ENCODE measurements around the gene PRM2. TPM values are rescaled to one million over a fixed set of nuclear protein-coding genes. Genes with fewer than 3 reads are reported as not detected.

PRM2 gene
- total RNA-seq, 1 experiment from 2014 or later, result not detected

DNA sequence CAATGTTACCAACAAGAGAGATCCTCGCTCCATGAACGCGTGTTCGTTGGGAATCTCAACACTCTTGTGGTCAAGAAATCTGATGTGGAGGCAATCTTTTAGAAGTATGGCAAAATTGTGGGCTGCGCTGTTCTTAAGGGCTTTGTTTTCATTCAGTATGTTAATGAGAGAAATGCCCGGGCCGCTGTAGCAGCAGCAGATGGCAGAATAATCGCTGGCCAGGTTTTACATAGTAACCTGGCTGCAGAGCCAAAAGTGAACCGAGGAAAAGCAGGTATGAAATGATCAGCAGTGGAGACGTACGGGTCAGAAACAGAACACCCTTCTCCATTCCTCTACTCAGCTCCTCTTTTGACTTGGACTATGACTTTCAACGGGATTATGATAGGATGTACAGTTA, 33.6 kb downstream of the PRM2 start:
- H2AFZ ChIP-seq (ENCODE audit: low read length), result no peak overlapping the region
- H3K14ac ChIP-seq (ENCODE audit: insufficient read depth, low read length), result no peak overlapping the region
- H4K5ac ChIP-seq (ENCODE audit: insufficient read length, low read depth, low read length), result no peak overlapping the region
- H2BK120ac ChIP-seq (ENCODE audit: low read depth, low read length, poor library complexity, severe bottlenecking), result no peak overlapping the region
- no peak overlapping the region for H2BK5ac ChIP-seq (ENCODE audit: insufficient read length, low read length)
- H3K27me3 Mint-ChIP-seq (ENCODE audit: low read depth), result peaks cover 1% of the 10 kb centered on the region; the same call in 1 of the 2 replicates
- H3K79me1 ChIP-seq (ENCODE audit: insufficient read depth, low read depth, low read length, poor library complexity, severe bottlenecking), result no peaks in the 10 kb centered on the region
- H3K56ac ChIP-seq (ENCODE audit: insufficient read length, low read depth, low read length), result no peak overlapping the region
- no peaks in the 10 kb centered on the region for H3K9me3 ChIP-seq (ENCODE audit: control insufficient read depth, low read depth, low read length)
- no peak overlapping the region for H2BK15ac ChIP-seq (ENCODE audit: low read depth, low read length)
- DNase-seq, result no peak
- H2BK12ac ChIP-seq (ENCODE audit: insufficient read length, low read depth, low read length), result no peak overlapping the region
- H3K79me2 ChIP-seq (ENCODE audit: insufficient read depth, low read length), result no peaks in the 10 kb centered on the region
- H3K27me3 ChIP-seq (ENCODE audit: insufficient read depth, low read length), result no peaks in the 10 kb centered on the region
- H2AK5ac ChIP-seq (ENCODE audit: insufficient read length, low read length), result no peak overlapping the region
- no peak overlapping the region for H2BK20ac ChIP-seq (ENCODE audit: low read depth, low read length, poor library complexity, severe bottlenecking)
- no peaks in the 10 kb centered on the region; a peak in 1 of 7 replicates for H3K36me3 Mint-ChIP-seq (ENCODE audit: insufficient read depth in 1 of 3, low read depth in 3 of 3)
- no peak overlapping the region for H3K4me2 ChIP-seq (ENCODE audit: insufficient read depth, insufficient read length, low read length)
- H3T11ph ChIP-seq (ENCODE audit: low read length), result no peak overlapping the region
- H4K8ac ChIP-seq (replicated peaks; ENCODE audit: insufficient read length, low read depth, low read length), result no peak overlapping the region
- H3K9me3 Mint-ChIP-seq, result no peaks in the 10 kb centered on the region
- H3K27ac Mint-ChIP-seq, result no peak overlapping the region
- H3K4me1 ChIP-seq (ENCODE audit: insufficient read depth, low read length), result no peaks in the 10 kb centered on the region
- H3K4ac ChIP-seq (ENCODE audit: low read depth, low read length), result no peak overlapping the region
- peaks cover 4 to 5% of the 10 kb centered on the region in 2 experiments; a peak in 2 of 4 replicates for H3K4me1 Mint-ChIP-seq
- no peaks in the 10 kb centered on the region for H4K20me1 ChIP-seq (ENCODE audit: control insufficient read depth, insufficient read depth, insufficient read length)
- no peak overlapping the region for H3K4me3 Mint-ChIP-seq
- no CpG with 5 or more reads among the region's 12 CpGs for WGBS (ENCODE audit: extremely low coverage, insufficient read length, low lambda C conversion rate)
- H3K9ac ChIP-seq (ENCODE audit: extremely low read depth, insufficient read length, low read length), result no peak overlapping the region
- no peak overlapping the region for H3K27ac ChIP-seq (ENCODE audit: insufficient read length, low read depth, low read length)
- H3K23me2 ChIP-seq (ENCODE audit: insufficient read length, low read depth, low read length, poor library complexity, severe bottlenecking), result no peaks in the 10 kb centered on the region
- H3K18ac ChIP-seq (ENCODE audit: insufficient read length, low read depth, low read length), result no peak overlapping the region
- TF ChIP-seq, protein P1, sequence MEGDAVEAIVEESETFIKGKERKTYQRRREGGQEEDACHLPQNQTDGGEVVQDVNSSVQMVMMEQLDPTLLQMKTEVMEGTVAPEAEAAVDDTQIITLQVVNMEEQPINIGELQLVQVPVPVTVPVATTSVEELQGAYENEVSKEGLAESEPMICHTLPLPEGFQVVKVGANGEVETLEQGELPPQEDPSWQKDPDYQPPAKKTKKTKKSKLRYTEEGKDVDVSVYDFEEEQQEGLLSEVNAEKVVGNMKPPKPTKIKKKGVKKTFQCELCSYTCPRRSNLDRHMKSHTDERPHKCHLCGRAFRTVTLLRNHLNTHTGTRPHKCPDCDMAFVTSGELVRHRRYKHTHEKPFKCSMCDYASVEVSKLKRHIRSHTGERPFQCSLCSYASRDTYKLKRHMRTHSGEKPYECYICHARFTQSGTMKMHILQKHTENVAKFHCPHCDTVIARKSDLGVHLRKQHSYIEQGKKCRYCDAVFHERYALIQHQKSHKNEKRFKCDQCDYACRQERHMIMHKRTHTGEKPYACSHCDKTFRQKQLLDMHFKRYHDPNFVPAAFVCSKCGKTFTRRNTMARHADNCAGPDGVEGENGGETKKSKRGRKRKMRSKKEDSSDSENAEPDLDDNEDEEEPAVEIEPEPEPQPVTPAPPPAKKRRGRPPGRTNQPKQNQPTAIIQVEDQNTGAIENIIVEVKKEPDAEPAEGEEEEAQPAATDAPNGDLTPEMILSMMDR (conservative IDR thresholded peaks at IDR 0.05), result no peak
- H4K91ac ChIP-seq (ENCODE audit: insufficient read length, low read depth, low read length), result no peak overlapping the region
- no peak overlapping the region for H3K23ac ChIP-seq (ENCODE audit: insufficient read length, low read depth, low read length)

Data from H9 (cell line).